ENCODE data around the gene BFAR.
"Not testable (repeated sequence)": the region's sequence is repeated elsewhere in the genome, so short reads cannot be mapped to it uniquely, and the experiment has no call there.

Gene BFAR

DNA sequence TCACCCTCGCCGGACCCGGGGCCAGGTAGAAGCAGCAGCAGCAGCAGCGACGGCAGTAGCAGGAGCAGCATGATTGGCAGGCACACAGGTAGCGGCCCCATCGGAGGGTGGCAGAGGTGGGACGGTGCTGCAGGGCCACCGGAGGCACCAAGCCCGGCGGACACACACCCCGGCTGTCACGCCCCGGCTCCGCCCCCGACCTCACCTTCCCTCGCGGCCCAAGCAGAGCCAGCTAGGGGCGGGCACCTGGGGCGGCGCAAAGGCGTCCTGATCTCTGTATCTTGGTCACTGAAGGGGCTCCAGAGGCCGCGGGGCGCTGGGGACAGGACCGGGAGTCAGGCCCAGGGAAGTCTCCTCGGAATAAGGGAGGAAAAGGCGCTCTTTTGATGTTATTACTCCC lies 61.4 kb downstream of the BFAR start, which contains the start of gene PLA2G10:
PLA2G10 (minus strand) TSS at position 180 of the 400 bp plus-strand sequence; CDS start at position 101, 79 bp downstream.
- not testable (repeated sequence) for H3K27ac ChIP-seq (ENCODE audit: low read length); H3K9me3 ChIP-seq (ENCODE audit: control insufficient read depth in 2 of 2, low read length in 2 of 2)

DNA sequence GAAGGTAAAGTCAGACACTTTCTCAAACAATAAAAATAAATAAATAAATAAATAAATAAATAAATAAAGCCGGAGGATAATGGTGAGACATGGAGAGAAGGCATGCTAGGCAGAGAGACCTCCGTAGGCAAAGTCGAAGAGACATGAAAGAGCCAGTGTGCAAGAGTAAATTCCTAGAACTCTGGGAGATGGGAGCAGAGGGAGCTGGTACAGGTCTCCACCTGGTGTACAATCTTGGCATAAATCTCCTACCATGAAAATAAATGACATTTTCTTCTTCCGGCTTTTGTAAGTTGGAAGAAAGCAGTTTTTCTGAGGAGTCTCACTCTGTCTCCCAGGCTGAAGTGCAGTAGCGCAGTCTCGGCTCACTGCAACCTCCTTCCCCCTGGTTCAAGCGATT lies 69.1 kb downstream of the BFAR start:
- not testable (repeated sequence) for H3K9me3 ChIP-seq (ENCODE audit: control insufficient read depth in 2 of 2, low read length in 2 of 2); H3K27ac ChIP-seq (ENCODE audit: low read length); H3K4me1 ChIP-seq (ENCODE audit: control insufficient read depth, insufficient read depth, low read length); H3K4me3 ChIP-seq (ENCODE audit: low read length in 2 of 2); H3K36me3 ChIP-seq (ENCODE audit: control insufficient read depth in 2 of 2, insufficient read depth in 2 of 2, low read length in 2 of 2); H3K27me3 ChIP-seq (ENCODE audit: control insufficient read depth in 1 of 2, insufficient read depth in 2 of 2, low read length in 2 of 2); H3K9ac ChIP-seq (ENCODE audit: low read length in 2 of 2)

More for the DNA sequence above, 61.4 kb downstream of the BFAR start, which contains the start of gene PLA2G10:
- not testable (repeated sequence) for H3K27me3 ChIP-seq (ENCODE audit: control insufficient read depth in 1 of 2, insufficient read depth in 2 of 2, low read length in 2 of 2); H3K4me3 ChIP-seq (ENCODE audit: low read length in 2 of 2); H3K9ac ChIP-seq (ENCODE audit: low read length in 2 of 2); H3K4me1 ChIP-seq (ENCODE audit: control insufficient read depth, insufficient read depth, low read length); H3K36me3 ChIP-seq (ENCODE audit: control insufficient read depth in 2 of 2, insufficient read depth in 2 of 2, low read length in 2 of 2)

DNA sequence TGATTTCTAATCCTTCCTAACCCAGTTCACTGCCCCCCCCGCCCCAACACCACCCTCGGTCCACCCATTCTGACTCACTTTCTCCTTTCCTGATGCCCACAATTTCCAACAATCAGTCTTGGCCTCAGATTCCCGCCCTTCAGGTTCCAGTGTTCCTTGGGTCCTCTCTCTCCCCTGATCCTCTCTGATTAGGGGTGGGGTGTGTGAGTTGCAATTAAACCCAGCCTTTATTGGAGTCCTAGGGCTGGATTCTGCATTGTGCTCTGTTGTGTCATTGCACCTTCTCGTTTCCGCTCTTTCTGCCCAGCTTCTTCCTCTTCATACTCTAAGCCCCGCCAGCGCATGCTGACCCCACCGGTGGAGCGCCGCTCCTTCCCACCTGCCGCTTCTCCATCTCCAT lies 69.9 kb downstream of the BFAR start:
- not testable (repeated sequence) for H3K27ac ChIP-seq (ENCODE audit: low read length); H3K9ac ChIP-seq (ENCODE audit: low read length in 2 of 2); H3K4me1 ChIP-seq (ENCODE audit: control insufficient read depth, insufficient read depth, low read length); H3K9me3 ChIP-seq (ENCODE audit: control insufficient read depth in 2 of 2, low read length in 2 of 2); H3K36me3 ChIP-seq (ENCODE audit: control insufficient read depth in 2 of 2, insufficient read depth in 2 of 2, low read length in 2 of 2); H3K4me3 ChIP-seq (ENCODE audit: low read length in 2 of 2); H3K27me3 ChIP-seq (ENCODE audit: control insufficient read depth in 1 of 2, insufficient read depth in 2 of 2, low read length in 2 of 2)

DNA sequence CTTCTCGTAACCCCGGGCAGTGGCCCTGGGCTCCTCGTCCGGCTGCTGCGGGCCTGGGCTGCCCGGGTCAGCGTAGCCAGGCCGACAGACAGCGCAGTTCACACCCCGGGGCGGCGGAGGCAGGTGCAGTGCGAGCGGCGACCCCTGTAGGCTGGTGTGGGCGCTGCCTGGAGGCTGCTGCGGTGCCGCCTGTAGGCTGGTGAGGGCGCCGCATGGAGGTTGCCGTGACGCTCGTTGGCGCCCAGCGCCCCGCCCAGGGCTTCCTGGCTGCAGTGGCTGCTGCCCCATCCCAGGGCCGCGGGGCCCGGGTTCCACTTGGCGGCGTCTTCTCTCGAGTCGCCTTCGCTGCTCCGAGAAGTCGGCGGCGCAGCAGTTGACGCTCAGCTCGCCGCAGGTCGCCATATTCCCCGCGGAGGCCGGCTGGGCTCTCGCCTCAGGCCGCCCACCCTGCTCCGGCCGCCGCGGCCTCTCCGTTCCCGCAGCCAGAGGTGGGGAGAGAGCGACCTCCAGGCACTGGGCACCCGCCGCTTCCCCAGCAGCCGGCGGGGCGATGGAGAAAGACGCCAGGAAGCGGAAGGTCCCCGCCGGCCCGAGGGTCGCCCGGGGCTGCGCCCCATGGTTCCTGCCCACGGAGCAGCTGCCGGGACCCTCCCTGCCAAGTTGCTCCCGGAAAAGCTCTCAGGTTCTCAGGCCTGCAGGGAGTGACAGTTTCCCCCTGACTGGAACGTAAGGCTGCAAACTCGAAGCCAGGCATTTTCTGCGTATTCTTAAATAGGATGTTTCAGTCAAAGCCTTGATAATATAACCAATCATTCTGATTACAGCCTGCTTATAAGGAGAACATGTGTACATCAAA lies 70.6 kb downstream of the BFAR start, which contains the start of gene NPIPA3:
NPIPA3 (plus strand) TSS at position 256 of the 856 bp plus-strand sequence. CDS start 5,533 bp downstream, outside the sequence.
- H3K9ac ChIP-seq (ENCODE audit: low read length in 2 of 2); H3K4me3 ChIP-seq (ENCODE audit: low read length in 2 of 2); H3K4me1 ChIP-seq (ENCODE audit: control insufficient read depth, insufficient read depth, low read length); H3K27ac ChIP-seq (ENCODE audit: low read length); H3K27me3 ChIP-seq (ENCODE audit: control insufficient read depth in 1 of 2, insufficient read depth in 2 of 2, low read length in 2 of 2); H3K36me3 ChIP-seq (ENCODE audit: control insufficient read depth in 2 of 2, insufficient read depth in 2 of 2, low read length in 2 of 2); H3K9me3 ChIP-seq (ENCODE audit: control insufficient read depth in 2 of 2, low read length in 2 of 2): not testable (repeated sequence)
